ENCODE data around the gene WDR47. TPM values are rescaled to one million over a fixed set of nuclear protein-coding genes. Genes with fewer than 3 reads are reported as not detected.
A peak's percentile ranks its signal among the peaks of the same experiment; 100 is the strongest.

The WDR47 gene
- total RNA-seq, 1 donor from 2014 or later, result 25.2 TPM

GRCh38 chr1:109084563-109085517 is 42.9 kb upstream of the WDR47 start:
- H3K27ac Mint-ChIP-seq (ENCODE audit: unreplicated experiment), result no peak overlapping the region

GRCh38 chr1:109083923-109084322 is 42.0 kb upstream of the WDR47 start:
- DNase-seq (ENCODE audit: extremely low spot score, unreplicated experiment), result no peak
- H3K27ac Mint-ChIP-seq (ENCODE audit: unreplicated experiment), result no peak overlapping the region
- no peak for TF ChIP-seq CTCF (IDR thresholded peaks at IDR 0.05)
- H3K9me3 Mint-ChIP-seq (ENCODE audit: unreplicated experiment), result no peaks in the 10 kb centered on the region
- peaks cover 4% of the 10 kb centered on the region for H3K4me1 Mint-ChIP-seq (ENCODE audit: unreplicated experiment)
- no peaks in the 10 kb centered on the region for H3K36me3 Mint-ChIP-seq (ENCODE audit: unreplicated experiment)
- no peaks in the 10 kb centered on the region for H3K27me3 Mint-ChIP-seq (ENCODE audit: unreplicated experiment)
- H3K4me3 Mint-ChIP-seq (ENCODE audit: unreplicated experiment), result no peak overlapping the region

More at GRCh38 chr1:109084563-109085517, 42.9 kb upstream of the WDR47 start:
- Mint-ChIP-seq H3K9me3 (ENCODE audit: unreplicated experiment) (no peaks in the 10 kb centered on the region), H3K27me3 (ENCODE audit: unreplicated experiment) (no peaks in the 10 kb centered on the region), H3K36me3 (ENCODE audit: unreplicated experiment) (no peaks in the 10 kb centered on the region), H3K4me3 (ENCODE audit: unreplicated experiment) (no peak overlapping the region), H3K4me1 (ENCODE audit: unreplicated experiment) (peaks cover 4% of the 10 kb centered on the region)
- TF ChIP-seq CTCF (IDR thresholded peaks at IDR 0.05), result no peak
- DNase-seq (ENCODE audit: extremely low spot score, unreplicated experiment), result no peak

GRCh38 chr1:109083501-109083900 is 41.6 kb upstream of the WDR47 start:
- DNase-seq (ENCODE audit: extremely low spot score, unreplicated experiment), result no peak
- H3K4me3 Mint-ChIP-seq (ENCODE audit: unreplicated experiment), result no peak overlapping the region
- H3K4me1 Mint-ChIP-seq (ENCODE audit: unreplicated experiment), result peaks cover 4% of the 10 kb centered on the region
- H3K27ac Mint-ChIP-seq (ENCODE audit: unreplicated experiment), result no peak overlapping the region
- H3K27me3 Mint-ChIP-seq (ENCODE audit: unreplicated experiment), result no peaks in the 10 kb centered on the region
- no peaks in the 10 kb centered on the region for H3K9me3 Mint-ChIP-seq (ENCODE audit: unreplicated experiment)
- TF ChIP-seq CTCF (IDR thresholded peaks at IDR 0.05), result no peak
- H3K36me3 Mint-ChIP-seq (ENCODE audit: unreplicated experiment), result no peaks in the 10 kb centered on the region

GRCh38 chr1:109080441-109081082 is 38.7 kb upstream of the WDR47 start:
- Mint-ChIP-seq H3K4me1 (ENCODE audit: unreplicated experiment) (peaks cover 9% of the 10 kb centered on the region), H3K9me3 (ENCODE audit: unreplicated experiment) (no peaks in the 10 kb centered on the region), H3K4me3 (ENCODE audit: unreplicated experiment) (no peak overlapping the region), H3K27ac (ENCODE audit: unreplicated experiment) (peak overlapping the region; percentile 72), H3K27me3 (ENCODE audit: unreplicated experiment) (no peaks in the 10 kb centered on the region), H3K36me3 (ENCODE audit: unreplicated experiment) (no peaks in the 10 kb centered on the region)
- no peak for TF ChIP-seq CTCF (IDR thresholded peaks at IDR 0.05)
- no peak for DNase-seq (ENCODE audit: extremely low spot score, unreplicated experiment)

- Mint-ChIP-seq H3K9me3 (ENCODE audit: unreplicated experiment) (no peaks in the 10 kb centered on the region), H3K27ac (ENCODE audit: unreplicated experiment) (no peak overlapping the region), H3K4me1 (ENCODE audit: unreplicated experiment) (peaks cover 18% of the 10 kb centered on the region), H3K4me3 (ENCODE audit: unreplicated experiment) (no peak overlapping the region), H3K27me3 (ENCODE audit: unreplicated experiment) (no peaks in the 10 kb centered on the region), H3K36me3 (ENCODE audit: unreplicated experiment) (no peaks in the 10 kb centered on the region)
- DNase-seq (ENCODE audit: extremely low spot score, unreplicated experiment), result no peak
- TF ChIP-seq CTCF (IDR thresholded peaks at IDR 0.05), result no peak
Observed at GRCh38 chr1:109079240-109079622, 37.3 kb upstream of the WDR47 start.

Measured in osteocyte (in vitro differentiated cells).